Liver (tissue), 9 donors: ENCODE results near the gene TMEM53. TPM values are rescaled to one million over a fixed set of nuclear protein-coding genes. Genes with fewer than 3 reads are reported as not detected.

Experiments used
- DNase-seq: peaks from one replicate; pipeline ENCODE4 v3.0.0-alpha.2; 2017; ENCODE audit warnings: low spot score
- H3K27ac ChIP-seq, 2 donors: one replicate each; pipeline ENCODE4 v1.7.0; 2013; ENCODE audit warnings: inconsistent platforms in 2 of 2, low read length in 2 of 2, control low read depth in 1 of 2, low read depth in 1 of 2, mild to moderate bottlenecking in 1 of 2
- H3K27me3 ChIP-seq, 4 donors: one replicate each; pipeline versions ENCODE4 v1.6.1 to v1.7.0; 2013; ENCODE audit warnings: low read length in 3 of 4, inconsistent platforms in 1 of 4, mild to moderate bottlenecking in 1 of 4, moderate library complexity in 1 of 4; ENCODE audit not compliant: control insufficient read depth in 4 of 4, insufficient read depth in 4 of 4
- H3K36me3 ChIP-seq, 4 donors: one replicate each; pipeline versions ENCODE4 v1.6.1 to v1.7.0; 2013; ENCODE audit warnings: low read length in 3 of 4, mild to moderate bottlenecking in 3 of 4, low read depth in 1 of 4, moderate library complexity in 1 of 4; ENCODE audit not compliant: control insufficient read depth in 4 of 4, insufficient read depth in 3 of 4
- H3K4me1 ChIP-seq, 4 donors: one replicate each; pipeline versions ENCODE4 v1.6.1 to v1.7.0; 2013; ENCODE audit warnings: low read length in 3 of 4, mild to moderate bottlenecking in 3 of 4, moderate library complexity in 1 of 4; ENCODE audit not compliant: control insufficient read depth in 4 of 4, insufficient read depth in 4 of 4
- H3K4me3 ChIP-seq, 3 donors: one replicate each; pipeline versions ENCODE4 v1.6.1 to v1.7.0; 2013; ENCODE audit warnings: low read length in 3 of 3, control low read depth in 1 of 3, low read depth in 1 of 3, mild to moderate bottlenecking in 1 of 3
- H3K9ac ChIP-seq, 2 donors: one replicate each; pipeline ENCODE4 v1.7.0; 2013; ENCODE audit warnings: low read length in 2 of 2, mild to moderate bottlenecking in 2 of 2, moderate library complexity in 2 of 2, control low read depth in 1 of 2, low read depth in 1 of 2
- H3K9me3 ChIP-seq, 4 donors: one replicate each; pipeline versions ENCODE4 v1.6.1 to v1.7.0; 2013; ENCODE audit warnings: low read length in 3 of 4; ENCODE audit not compliant: control insufficient read depth in 4 of 4
- FOXA1 ChIP-seq: IDR thresholded peaks from 2 replicates; pipeline ENCODE4 v1.6.1; 2016; ENCODE audit warnings: antibody characterized with exemption
- FOXA2 ChIP-seq: IDR thresholded peaks from 2 replicates; pipeline ENCODE4 v1.6.1; 2016; ENCODE audit warnings: antibody characterized with exemption
- HNF4A ChIP-seq, 2 donors: conservative IDR thresholded peaks; 2 replicates each; pipeline ENCODE4 v1.6.1; 2016; ENCODE audit warnings: antibody characterized with exemption in 2 of 2, mild to moderate bottlenecking in 2 of 2
- JUND ChIP-seq, 2 donors: IDR thresholded peaks; 2 replicates each; pipeline ENCODE4 v1.6.1; 2016; ENCODE audit warnings: antibody characterized with exemption in 2 of 2
- NR2F2 ChIP-seq: IDR thresholded peaks from 2 replicates; pipeline ENCODE4 v1.6.1; 2016; ENCODE audit warnings: antibody characterized with exemption
- RAD21 ChIP-seq, 2 donors: IDR thresholded peaks; 2 replicates each; pipeline ENCODE4 v1.6.1; 2016; ENCODE audit warnings: antibody characterized with exemption in 2 of 2, mild to moderate bottlenecking in 2 of 2
- SP1 ChIP-seq: IDR thresholded peaks from 2 replicates; pipeline ENCODE4 v1.6.1; 2018; ENCODE audit warnings: antibody characterized with exemption, mild to moderate bottlenecking
- TAF1 ChIP-seq: conservative IDR thresholded peaks from 2 replicates; pipeline ENCODE4 v1.6.1; 2016; ENCODE audit warnings: antibody characterized with exemption, mild to moderate bottlenecking
- YY1 ChIP-seq: IDR thresholded peaks from 2 replicates; pipeline ENCODE4 v1.6.1; 2016; ENCODE audit warnings: antibody characterized with exemption, mild to moderate bottlenecking
- WGBS: extraction: QIAGEN DNeasy Blood & Tissue Kit; methylation state at CpG from one replicate; pipeline ENCODE4 v1.1.7; 2013; 5-methylcytosine and 5-hydroxymethylcytosine counted together
- polyA plus RNA-seq, 2 donors: library from polyadenylated mRNA; stranded (reverse) in 1 of 2; unstranded in 1 of 2; fragments of 200-250 nt in 1 of 2; fragments of >200 nt in 1 of 2; fragmentation: Nextera tagmentation in 1 of 2; extraction: Ambion mirVana in 1 of 2; gene quantifications; one replicate each; pipeline versions ENCODE4 v1.2.1 to v1.2.3, GENCODE V29; 2013 to 2015
- total RNA-seq, 2 donors: library from RNA; depleted of rRNA; stranded (reverse); fragments of >200 nt; gene quantifications; one replicate each; pipeline ENCODE4 v1.2.3, GENCODE V29; 2014
- TF ChIP-seq, protein P1 (sequence below): IDR thresholded peaks from 2 replicates; pipeline ENCODE4 v1.6.1; 2016; ENCODE audit warnings: antibody characterized with exemption
- TF ChIP-seq, protein P2 (sequence below): IDR thresholded peaks from 2 replicates; pipeline ENCODE4 v1.6.1; 2016; ENCODE audit warnings: antibody characterized with exemption
- TF ChIP-seq, protein P3 (sequence below): IDR thresholded peaks from 2 replicates; pipeline ENCODE4 v1.6.1; 2016; ENCODE audit warnings: antibody characterized with exemption
- TF ChIP-seq, protein P4 (sequence below): IDR thresholded peaks from 2 replicates; pipeline ENCODE4 v1.6.1; 2016; ENCODE audit warnings: antibody characterized with exemption, mild to moderate bottlenecking
- donor health status: healthy.
- donor health status: healthy.
- donor health status: healthy.
- donor health status: healthy.
- donor health status: healthy.

The TMEM53 gene
- total and polyA plus RNA-seq, 4 donors, result 9.9 to 89.2 (median 29.4) TPM

DNA sequence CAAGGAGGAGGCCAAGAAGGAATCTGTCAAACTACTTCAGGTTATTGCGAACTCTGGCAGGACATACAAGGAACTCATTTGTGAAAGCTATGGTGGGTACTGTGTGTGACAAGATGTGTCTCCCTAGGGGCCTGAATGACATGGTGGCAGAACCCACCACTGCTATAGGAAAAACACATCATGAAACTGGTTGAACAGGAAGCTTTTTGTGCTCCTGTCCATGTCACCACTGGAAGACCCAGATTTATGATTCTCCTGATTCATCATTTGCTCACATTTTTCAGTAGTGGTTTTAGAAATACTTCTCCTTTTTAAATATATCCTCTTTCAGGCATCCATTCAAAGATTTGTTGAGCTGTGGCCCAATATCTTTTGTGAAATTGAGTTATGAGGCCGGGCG lies 23.9 kb upstream of the TMEM53 start:
- Histone ChIP-seq H3K9me3 (no peaks in the 10 kb centered on the region), H3K27ac (no peak overlapping the region), H3K9ac (no peak overlapping the region), H3K36me3 (no peaks in the 10 kb centered on the region), H3K4me1 (peaks cover 2 to 5% (median 4%) of the 10 kb centered on the region in 4 donors), H3K4me3 (no peak overlapping the region), H3K27me3 (no peaks in the 10 kb centered on the region)
- WGBS, result 97% methylated on average over 3 of the region's 3 CpGs
- DNase-seq, result no peak
- TF ChIP-seq FOXA1, result no peak
- no peak for TF ChIP-seq RAD21 (IDR thresholded peaks at IDR 0.05)
- TF ChIP-seq, protein P1, sequence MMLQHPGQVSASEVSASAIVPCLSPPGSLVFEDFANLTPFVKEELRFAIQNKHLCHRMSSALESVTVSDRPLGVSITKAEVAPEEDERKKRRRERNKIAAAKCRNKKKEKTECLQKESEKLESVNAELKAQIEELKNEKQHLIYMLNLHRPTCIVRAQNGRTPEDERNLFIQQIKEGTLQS, result no peak
- TF ChIP-seq, protein P2, sequence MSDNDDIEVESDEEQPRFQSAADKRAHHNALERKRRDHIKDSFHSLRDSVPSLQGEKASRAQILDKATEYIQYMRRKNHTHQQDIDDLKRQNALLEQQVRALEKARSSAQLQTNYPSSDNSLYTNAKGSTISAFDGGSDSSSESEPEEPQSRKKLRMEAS, result no peak
- no peak for TF ChIP-seq YY1
- TF ChIP-seq, protein P3, sequence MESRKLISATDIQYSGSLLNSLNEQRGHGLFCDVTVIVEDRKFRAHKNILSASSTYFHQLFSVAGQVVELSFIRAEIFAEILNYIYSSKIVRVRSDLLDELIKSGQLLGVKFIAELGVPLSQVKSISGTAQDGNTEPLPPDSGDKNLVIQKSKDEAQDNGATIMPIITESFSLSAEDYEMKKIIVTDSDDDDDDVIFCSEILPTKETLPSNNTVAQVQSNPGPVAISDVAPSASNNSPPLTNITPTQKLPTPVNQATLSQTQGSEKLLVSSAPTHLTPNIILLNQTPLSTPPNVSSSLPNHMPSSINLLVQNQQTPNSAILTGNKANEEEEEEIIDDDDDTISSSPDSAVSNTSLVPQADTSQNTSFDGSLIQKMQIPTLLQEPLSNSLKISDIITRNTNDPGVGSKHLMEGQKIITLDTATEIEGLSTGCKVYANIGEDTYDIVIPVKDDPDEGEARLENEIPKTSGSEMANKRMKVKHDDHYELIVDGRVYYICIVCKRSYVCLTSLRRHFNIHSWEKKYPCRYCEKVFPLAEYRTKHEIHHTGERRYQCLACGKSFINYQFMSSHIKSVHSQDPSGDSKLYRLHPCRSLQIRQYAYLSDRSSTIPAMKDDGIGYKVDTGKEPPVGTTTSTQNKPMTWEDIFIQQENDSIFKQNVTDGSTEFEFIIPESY, result no peak
- no peak for TF ChIP-seq FOXA2
- TF ChIP-seq SP1, result no peak
- TF ChIP-seq, protein P4, sequence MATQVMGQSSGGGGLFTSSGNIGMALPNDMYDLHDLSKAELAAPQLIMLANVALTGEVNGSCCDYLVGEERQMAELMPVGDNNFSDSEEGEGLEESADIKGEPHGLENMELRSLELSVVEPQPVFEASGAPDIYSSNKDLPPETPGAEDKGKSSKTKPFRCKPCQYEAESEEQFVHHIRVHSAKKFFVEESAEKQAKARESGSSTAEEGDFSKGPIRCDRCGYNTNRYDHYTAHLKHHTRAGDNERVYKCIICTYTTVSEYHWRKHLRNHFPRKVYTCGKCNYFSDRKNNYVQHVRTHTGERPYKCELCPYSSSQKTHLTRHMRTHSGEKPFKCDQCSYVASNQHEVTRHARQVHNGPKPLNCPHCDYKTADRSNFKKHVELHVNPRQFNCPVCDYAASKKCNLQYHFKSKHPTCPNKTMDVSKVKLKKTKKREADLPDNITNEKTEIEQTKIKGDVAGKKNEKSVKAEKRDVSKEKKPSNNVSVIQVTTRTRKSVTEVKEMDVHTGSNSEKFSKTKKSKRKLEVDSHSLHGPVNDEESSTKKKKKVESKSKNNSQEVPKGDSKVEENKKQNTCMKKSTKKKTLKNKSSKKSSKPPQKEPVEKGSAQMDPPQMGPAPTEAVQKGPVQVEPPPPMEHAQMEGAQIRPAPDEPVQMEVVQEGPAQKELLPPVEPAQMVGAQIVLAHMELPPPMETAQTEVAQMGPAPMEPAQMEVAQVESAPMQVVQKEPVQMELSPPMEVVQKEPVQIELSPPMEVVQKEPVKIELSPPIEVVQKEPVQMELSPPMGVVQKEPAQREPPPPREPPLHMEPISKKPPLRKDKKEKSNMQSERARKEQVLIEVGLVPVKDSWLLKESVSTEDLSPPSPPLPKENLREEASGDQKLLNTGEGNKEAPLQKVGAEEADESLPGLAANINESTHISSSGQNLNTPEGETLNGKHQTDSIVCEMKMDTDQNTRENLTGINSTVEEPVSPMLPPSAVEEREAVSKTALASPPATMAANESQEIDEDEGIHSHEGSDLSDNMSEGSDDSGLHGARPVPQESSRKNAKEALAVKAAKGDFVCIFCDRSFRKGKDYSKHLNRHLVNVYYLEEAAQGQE, result no peak
- TF ChIP-seq NR2F2, result no peak
- TF ChIP-seq TAF1, result no peak
- TF ChIP-seq HNF4A (conservative IDR thresholded peaks at IDR 0.05), result no peak

DNA sequence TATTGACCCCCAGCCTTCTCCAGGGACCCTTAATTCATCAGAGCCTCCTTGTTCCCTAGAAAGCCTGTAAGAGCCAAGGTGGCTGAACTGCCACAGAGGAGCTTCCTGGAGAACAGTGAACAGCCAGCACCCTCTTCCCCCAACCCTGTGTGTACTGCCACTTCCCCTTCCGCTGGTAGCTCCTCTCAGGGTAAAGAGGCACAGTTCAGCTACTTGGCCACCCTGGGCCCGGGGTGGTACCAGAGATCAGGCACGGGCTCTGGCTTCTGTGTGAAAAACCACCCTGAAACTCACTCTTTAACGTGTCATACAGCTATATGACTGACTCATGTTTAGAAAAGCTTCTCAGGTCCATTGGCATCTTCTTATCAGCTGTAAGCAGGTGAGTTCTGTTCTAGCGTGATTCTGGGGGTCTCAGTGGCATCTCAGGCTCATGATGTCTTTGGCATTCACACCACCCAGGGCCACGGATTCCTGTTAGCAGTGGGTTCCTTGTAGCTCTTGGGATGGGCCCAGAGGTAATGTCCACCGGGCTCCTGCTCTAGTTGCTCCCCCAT lies 22.6 kb upstream of the TMEM53 start:
- Histone ChIP-seq H3K27ac (no peak overlapping the region), H3K9me3 (no peaks in the 10 kb centered on the region), H3K9ac (no peak overlapping the region), H3K36me3 (no peaks in the 10 kb centered on the region), H3K4me1 (peaks cover 2 to 5% (median 4%) of the 10 kb centered on the region in 4 donors), H3K27me3 (no peaks in the 10 kb centered on the region), H3K4me3 (no peak overlapping the region)
- 78% methylated on average over 7 of the region's 7 CpGs for WGBS
- DNase-seq, result no peak
- TF ChIP-seq FOXA2, result no peak
- no peak for TF ChIP-seq YY1
- TF ChIP-seq FOXA1, result no peak
- TF ChIP-seq, protein P1, result no peak
- TF ChIP-seq SP1, result no peak
- no peak for TF ChIP-seq NR2F2
- TF ChIP-seq JUND (IDR thresholded peaks at IDR 0.05), result no peak
